Stomach (tissue), 9 donors: ENCODE results near the gene DNAH6. TPM values are rescaled to one million over a fixed set of nuclear protein-coding genes. Genes with fewer than 3 reads are reported as not detected.

ENCODE experiments used
- DNase-seq, 2 donors: peaks; one replicate each; pipeline versions ENCODE4 v3.0.0 to v3.0.0-alpha.2; 2013 to 2019
- H3K27ac ChIP-seq, 5 donors: fragments of 200-600 bp in 4 of 5; sonication (generic) in 4 of 5; one replicate each; pipeline ENCODE4 v1.5.1; 2013 to 2019; ENCODE audit warnings: mild to moderate bottlenecking in 1 of 5, moderate library complexity in 1 of 5
- H3K27me3 ChIP-seq, 3 donors: fragments of 200-600 bp; sonication (generic); one replicate each; pipeline ENCODE4 v1.5.1; 2017 to 2019; ENCODE audit warnings: mixed run types in 1 of 3
- H3K36me3 ChIP-seq, 4 donors: fragments of 200-600 bp; sonication (generic); 1 replicate in 3 of 4; 2 replicates in 1 of 4; pipeline ENCODE4 v1.5.1; 2016 to 2019
- H3K4me1 ChIP-seq, 4 donors: fragments of 200-600 bp; sonication (generic); one replicate each; pipeline ENCODE4 v1.5.1; 2016 to 2019
- H3K4me3 ChIP-seq, 4 donors: fragments of 200-600 bp; sonication (generic) in 3 of 4; one replicate each; pipeline ENCODE4 v1.5.1; 2016 to 2019; ENCODE audit warnings: mild to moderate bottlenecking in 1 of 4
- H3K9me3 ChIP-seq, 4 donors: fragments of 200-600 bp; sonication (generic); one replicate each; pipeline ENCODE4 v1.5.1; 2016 to 2019
- CTCF ChIP-seq, 7 experiments: fragments of 450-650 bp in 4 of 7; fragments of 200-600 bp in 3 of 7; sonication (generic) in 3 of 7; IDR thresholded peaks; one replicate each; pipeline ENCODE4 v1.5.1; 2016 to 2019; ENCODE audit warnings: antibody characterized with exemption in 7 of 7, control low read depth in 2 of 7, mild to moderate bottlenecking in 1 of 7
- EP300 ChIP-seq: sonication (generic); formaldehyde crosslinking; IDR thresholded peaks from one replicate; pipeline ENCODE4 v1.6.1; 2017; ENCODE audit warnings: antibody characterized with exemption
- POLR2A ChIP-seq, 4 donors: fragments of 450-650 bp; IDR thresholded peaks; one replicate each; pipeline ENCODE4 v1.6.1; 2016; ENCODE audit warnings: antibody characterized with exemption in 4 of 4, control low read depth in 2 of 4, mild to moderate bottlenecking in 1 of 4, moderate library complexity in 1 of 4
- POLR2AphosphoS5 ChIP-seq, 3 donors: sonication (generic); formaldehyde crosslinking; IDR thresholded peaks; one replicate each; pipeline ENCODE4 v1.6.1; 2016; ENCODE audit warnings: antibody characterized with exemption in 3 of 3
- WGBS, 5 donors: extraction: QIAGEN DNeasy Blood & Tissue Kit in 3 of 5; methylation state at CpG; one replicate each; pipeline versions ENCODE4 v1.1.5 to v1.1.7; 2013 to 2018; 5-methylcytosine and 5-hydroxymethylcytosine counted together
- intact Hi-C: fragments of 100-400 bp; cut with DNase I; formaldehyde crosslinking; loops from one replicate; pipeline ENCODE4 v1.15.1; 2023; ENCODE audit warnings: low total_unique reads
- polyA plus RNA-seq, 3 donors: library from polyadenylated mRNA; stranded (reverse); fragments of 200-250 nt; gene quantifications; one replicate each; pipeline ENCODE4 v1.2.3, GENCODE V29; 2013
- total RNA-seq, 5 donors: library from RNA; depleted of rRNA; stranded (reverse); fragments of >200 nt; gene quantifications; one replicate each; pipeline versions ENCODE4 v1.1.0 to v1.2.3, GENCODE V29; 2014 to 2016
- donor health status: healthy with polysubstance abuse.
- donor health status: Bipolar disorder and iron deficiency.
- donor health status: healthy.

The DNAH6 gene
- total and polyA plus RNA-seq, 8 donors = 0.15 to 4.5 (median 0.44) TPM

GRCh38 chr2:84786601-84787000 is 270.3 kb downstream of the DNAH6 start:
- DNase-seq = no peak
- no peak for TF ChIP-seq EP300
- no peak for TF ChIP-seq POLR2A (IDR thresholded peaks at IDR 0.05)
- TF ChIP-seq POLR2AphosphoS5 (IDR thresholded peaks at IDR 0.05) = no peak
- no peak for TF ChIP-seq CTCF (IDR thresholded peaks at IDR 0.05)
- Histone ChIP-seq H3K27ac (no peak overlapping the region), H3K36me3 (no peaks in the 10 kb centered on the region), H3K9me3 (no peaks in the 10 kb centered on the region), H3K4me1 (peaks cover 0 to 6% (median 0%) of the 10 kb centered on the region in 4 donors), H3K27me3 (no peaks in the 10 kb centered on the region), H3K4me3 (no peak overlapping the region)
- intact Hi-C loops = no loop called here

- DNase-seq = no peak
- no peaks in the 10 kb centered on the region for H3K4me1 ChIP-seq
- no peaks in the 10 kb centered on the region for H3K27me3 ChIP-seq
- H3K4me3 ChIP-seq = no peak overlapping the region
- 38 to 100% (median 52%) methylated on average over 1 of the region's 1 CpG for WGBS, 5 donors
- no peak overlapping the region for H3K27ac ChIP-seq
- intact Hi-C loops = no loop called here
- TF ChIP-seq CTCF (IDR thresholded peaks at IDR 0.05) (no peak), EP300 (no peak), POLR2A (IDR thresholded peaks at IDR 0.05) (no peak), POLR2AphosphoS5 (IDR thresholded peaks at IDR 0.05) (no peak)
- H3K36me3 ChIP-seq = no peaks in the 10 kb centered on the region
- no peaks in the 10 kb centered on the region for H3K9me3 ChIP-seq
Measured at GRCh38 chr2:84788027-84788426, 271.7 kb downstream of the DNAH6 start.

- Histone ChIP-seq H3K4me3 (no peak overlapping the region), H3K27ac (no peak overlapping the region), H3K4me1 (no peaks in the 10 kb centered on the region), H3K9me3 (no peaks in the 10 kb centered on the region), H3K27me3 (no peaks in the 10 kb centered on the region), H3K36me3 (no peaks in the 10 kb centered on the region)
- intact Hi-C loops = no loop called here
- WGBS, 5 donors = 49 to 79% (median 53%) methylated on average over 3 of the region's 3 CpGs
- TF ChIP-seq POLR2AphosphoS5 (IDR thresholded peaks at IDR 0.05) (no peak), CTCF (IDR thresholded peaks at IDR 0.05) (no peak), POLR2A (IDR thresholded peaks at IDR 0.05) (no peak), EP300 (no peak)
- DNase-seq = no peak
Measured at GRCh38 chr2:84788498-84788897, 272.2 kb downstream of the DNAH6 start.

GRCh38 chr2:84792856-84793522 is 276.7 kb downstream of the DNAH6 start:
- intact Hi-C loops = no loop called here
- no peak for DNase-seq
- no peaks in the 10 kb centered on the region for H3K36me3 ChIP-seq
- no peak for TF ChIP-seq POLR2A (IDR thresholded peaks at IDR 0.05)
- no peak for TF ChIP-seq EP300
- TF ChIP-seq CTCF (IDR thresholded peaks at IDR 0.05) = no peak
- no peak for TF ChIP-seq POLR2AphosphoS5 (IDR thresholded peaks at IDR 0.05)
- H3K27me3 ChIP-seq = no peaks in the 10 kb centered on the region
- whole genome bisulfite sequencing, 5 donors = 88 to 97% (median 95%) methylated on average over 5 to 6 of the region's 6 CpGs
- H3K4me3 ChIP-seq = no peak overlapping the region
- no peak overlapping the region for H3K27ac ChIP-seq
- no peaks in the 10 kb centered on the region for H3K4me1 ChIP-seq
- no peaks in the 10 kb centered on the region for H3K9me3 ChIP-seq
